Gastrocnemius medialis (tissue), 4 donors: Measurements from ENCODE around the gene USP20.

ENCODE experiments used
- CTCF ChIP-seq, 5 experiments: fragments of 450-650 bp in 3 of 5; fragments of 200-600 bp in 2 of 5; sonication (generic) in 2 of 5; IDR thresholded peaks in 4 of 5; conservative IDR thresholded peaks in 1 of 5; 1 replicate in 4 of 5; 2 replicates in 1 of 5; pipeline ENCODE4 v1.5.1; 2016 to 2019; ENCODE audit warnings: antibody characterized with exemption in 5 of 5, mild to moderate bottlenecking in 3 of 5, moderate library complexity in 3 of 5
- POLR2A ChIP-seq, 2 donors: fragments of 450-650 bp; IDR thresholded peaks; one replicate each; pipeline ENCODE4 v1.6.1; 2017; ENCODE audit warnings: antibody characterized with exemption in 2 of 2, mild to moderate bottlenecking in 2 of 2, moderate library complexity in 2 of 2

- no peak for TF ChIP-seq CTCF (IDR thresholded peaks at IDR 0.05 in 4 of 5, conservative IDR thresholded peaks at IDR 0.05 in 1 of 5)
- no peak for TF ChIP-seq POLR2A (IDR thresholded peaks at IDR 0.05)
These were observed 75.6 kb downstream of the USP20 start for GRCh38 chr9:129910628-129911567.
